Right lobe of liver (tissue), 6 donors: ENCODE data around the gene SS18. TPM values are rescaled to one million over a fixed set of nuclear protein-coding genes. Genes with fewer than 3 reads are reported as not detected.

Experiments used
- ATAC-seq, 4 donors: fragments of 200-7000 bp; cut with Tn5 transposase; one replicate each; pipeline ENCODE4 v1.9.1; 2020; ENCODE audit warnings: mild to moderate bottlenecking in 4 of 4, moderate library complexity in 4 of 4
- DNase-seq, 3 donors: peaks; one replicate each; pipeline ENCODE4 v3.0.0-alpha.2; 2020
- H3K27ac ChIP-seq, 3 donors: fragments of 200-600 bp; one replicate each; pipeline ENCODE4 v1.8.0; 2022
- H3K27me3 ChIP-seq, 2 donors: fragments of 200-600 bp; one replicate each; pipeline ENCODE4 v1.8.0; 2022
- H3K36me3 ChIP-seq, 4 donors: fragments of 200-600 bp; sonication (generic) in 1 of 4; one replicate each; pipeline versions ENCODE4 v1.5.1 to v1.8.0; 2017 to 2022; ENCODE audit warnings: control low read depth in 1 of 4
- H3K4me1 ChIP-seq, 4 donors: fragments of 200-600 bp; sonication (generic) in 1 of 4; one replicate each; pipeline versions ENCODE4 v1.5.1 to v1.8.0; 2017 to 2022; ENCODE audit warnings: control low read depth in 1 of 4
- H3K4me3 ChIP-seq, 3 donors: fragments of 200-600 bp; one replicate each; pipeline ENCODE4 v1.8.0; 2022
- H3K9me3 ChIP-seq, 4 donors: fragments of 200-600 bp; sonication (generic) in 1 of 4; one replicate each; pipeline versions ENCODE4 v1.5.1 to v1.8.0; 2017 to 2022; ENCODE audit warnings: control low read depth in 1 of 4
- POLR2A ChIP-seq: fragments of 450-650 bp; IDR thresholded peaks from one replicate; pipeline ENCODE4 v1.6.1; 2017; ENCODE audit warnings: antibody characterized with exemption, mild to moderate bottlenecking
- WGBS: methylation state at CpG from one replicate; pipeline ENCODE4 v1.1.6; 2018; ENCODE audit warnings: low coverage, low lambda C conversion rate; ENCODE audit not compliant: insufficient coverage; ENCODE audit errors: missing lambda C conversion rate; 5-methylcytosine and 5-hydroxymethylcytosine counted together
- intact Hi-C, 2 donors: fragments of 100-400 bp; cut with DNase I; formaldehyde crosslinking; loops; one replicate each; pipeline versions ENCODE4 v1.11.2 to v1.14.1; 2022
- total RNA-seq, 6 experiments: library from RNA; depleted of rRNA in 2 of 6; stranded (reverse); fragments of >200 nt in 2 of 6; fragmentation: NEBNext Ultra II Directional in 3 of 6; extraction: Animal tissue kit (Norgen Biotek cat#: 25700) in 3 of 6; gene quantifications; one replicate each; pipeline versions ENCODE4 v1.1.0 to v1.2.4, GENCODE V29; 2016 to 2023
- TF ChIP-seq, protein P1 (sequence below), 4 donors: fragments of 200-600 bp in 3 of 4; fragments of 450-650 bp in 1 of 4; IDR thresholded peaks; one replicate each; pipeline versions ENCODE4 v1.5.1 to v1.8.0; 2016 to 2022; ENCODE audit warnings: antibody characterized with exemption in 4 of 4, mild to moderate bottlenecking in 2 of 4
- donor health status: DM: no; HTN: yes; CAD: no.
- donor health status: DM: no; HTN: no; CAD: no.
- donor health status: DM: no; HTN: no; CAD: no.
- donor health status: DM: no; HTN: yes; CAD: no.
- donor health status: DM: no; HTN: yes; CAD: no.

The SS18 gene
- total RNA-seq, 6 experiments from 2014 or later: 26.6 to 47.3 (median 37.6) TPM

DNA sequence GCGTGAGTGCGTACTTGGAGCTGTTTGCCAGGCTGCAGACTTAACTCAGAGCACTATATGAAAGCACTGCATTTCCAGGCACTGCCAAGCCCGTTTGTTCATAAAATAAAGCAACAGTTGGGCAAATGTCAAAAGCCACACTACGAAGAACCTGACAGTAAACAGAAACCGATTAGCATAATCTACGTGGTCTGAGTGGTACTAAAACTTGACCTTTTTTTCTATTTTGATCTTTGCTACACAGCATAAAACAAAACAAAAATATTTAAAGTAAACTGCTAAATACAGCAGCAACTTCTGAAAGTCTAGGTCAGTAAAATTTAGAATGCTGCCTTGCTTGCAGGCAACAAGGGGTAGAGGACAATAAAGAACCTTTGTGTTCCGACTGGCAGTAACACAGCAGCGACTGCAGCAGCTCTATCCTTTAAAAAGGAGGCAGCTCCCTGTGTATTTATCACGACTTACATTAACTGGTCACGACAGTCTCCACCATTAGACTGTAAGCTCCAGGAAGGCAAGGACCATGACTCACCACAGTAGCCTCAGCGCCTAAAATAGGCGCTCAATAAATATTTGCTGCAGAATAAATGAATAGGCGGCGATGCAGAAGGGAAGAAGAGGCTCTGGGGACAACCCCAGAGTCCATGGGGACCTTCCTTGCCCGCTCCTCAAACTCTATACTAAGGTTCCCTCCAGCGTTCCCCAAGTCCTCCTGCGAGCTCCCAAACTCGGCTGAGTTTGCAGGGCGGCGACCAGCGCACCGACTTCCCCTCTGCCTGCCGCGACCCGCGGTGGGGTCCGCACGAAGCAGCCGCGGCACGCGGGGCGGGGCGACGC, 902 bp downstream of the SS18 start:
- Histone ChIP-seq H3K4me3 (peak overlapping the region; percentile 68 to 94 (median 88)), H3K9me3 (no peaks in the 10 kb centered on the region), H3K27me3 (no peaks in the 10 kb centered on the region), H3K36me3 (peaks cover 0 to 14% (median 8%) of the 10 kb centered on the region in 4 donors), H3K27ac (peak overlapping the region; percentile 78 to 93 (median 93)), H3K4me1 (peaks cover 0 to 17% (median 9%) of the 10 kb centered on the region in 4 donors)
- ATAC-seq (peak in 1 of 4 donors; percentile 5), DNase-seq (peak in 1 of 3 donors; percentile 76)
- TF ChIP-seq POLR2A: no peak
- TF ChIP-seq, protein P1, sequence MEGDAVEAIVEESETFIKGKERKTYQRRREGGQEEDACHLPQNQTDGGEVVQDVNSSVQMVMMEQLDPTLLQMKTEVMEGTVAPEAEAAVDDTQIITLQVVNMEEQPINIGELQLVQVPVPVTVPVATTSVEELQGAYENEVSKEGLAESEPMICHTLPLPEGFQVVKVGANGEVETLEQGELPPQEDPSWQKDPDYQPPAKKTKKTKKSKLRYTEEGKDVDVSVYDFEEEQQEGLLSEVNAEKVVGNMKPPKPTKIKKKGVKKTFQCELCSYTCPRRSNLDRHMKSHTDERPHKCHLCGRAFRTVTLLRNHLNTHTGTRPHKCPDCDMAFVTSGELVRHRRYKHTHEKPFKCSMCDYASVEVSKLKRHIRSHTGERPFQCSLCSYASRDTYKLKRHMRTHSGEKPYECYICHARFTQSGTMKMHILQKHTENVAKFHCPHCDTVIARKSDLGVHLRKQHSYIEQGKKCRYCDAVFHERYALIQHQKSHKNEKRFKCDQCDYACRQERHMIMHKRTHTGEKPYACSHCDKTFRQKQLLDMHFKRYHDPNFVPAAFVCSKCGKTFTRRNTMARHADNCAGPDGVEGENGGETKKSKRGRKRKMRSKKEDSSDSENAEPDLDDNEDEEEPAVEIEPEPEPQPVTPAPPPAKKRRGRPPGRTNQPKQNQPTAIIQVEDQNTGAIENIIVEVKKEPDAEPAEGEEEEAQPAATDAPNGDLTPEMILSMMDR (IDR thresholded peaks at IDR 0.05): no peak
- WGBS: under 1% methylated on average over 17 of the region's 35 CpGs
- intact Hi-C loops: no loop called here

DNA sequence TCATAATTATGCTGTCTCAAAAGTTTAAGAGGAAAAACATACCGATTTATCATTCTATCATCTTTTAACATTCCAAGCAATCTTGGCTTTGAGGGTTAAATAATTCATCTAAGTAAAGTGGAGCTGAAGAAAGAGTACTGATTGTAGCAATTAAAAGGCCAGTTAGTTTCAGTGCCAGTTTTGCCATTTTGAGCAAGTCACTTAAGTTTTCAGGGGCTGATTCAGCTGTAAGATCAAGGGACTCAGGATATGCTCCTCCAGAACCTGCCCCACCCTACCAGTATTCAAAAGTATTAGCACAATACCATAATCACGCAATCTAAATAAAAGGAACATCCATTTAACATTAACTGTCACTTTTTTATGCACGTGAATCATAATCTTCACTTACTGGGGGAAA, 1.9 kb downstream of the SS18 start:
- Histone ChIP-seq H3K27ac (peak overlapping the region in 1 of 3 donors; percentile 93), H3K9me3 (no peaks in the 10 kb centered on the region), H3K4me3 (peak overlapping the region in 1 of 3 donors; percentile 16), H3K27me3 (no peaks in the 10 kb centered on the region), H3K4me1 (peaks cover 0 to 17% (median 9%) of the 10 kb centered on the region in 4 donors), H3K36me3 (peaks cover 0 to 14% (median 10%) of the 10 kb centered on the region in 4 donors)
- 44% methylated on average over 3 of the region's 3 CpGs for WGBS
- ATAC-seq: no peak
- no peak for DNase-seq
- TF ChIP-seq POLR2A: no peak
- TF ChIP-seq, protein P1 (IDR thresholded peaks at IDR 0.05): no peak
- intact Hi-C loops: no loop called here

DNA sequence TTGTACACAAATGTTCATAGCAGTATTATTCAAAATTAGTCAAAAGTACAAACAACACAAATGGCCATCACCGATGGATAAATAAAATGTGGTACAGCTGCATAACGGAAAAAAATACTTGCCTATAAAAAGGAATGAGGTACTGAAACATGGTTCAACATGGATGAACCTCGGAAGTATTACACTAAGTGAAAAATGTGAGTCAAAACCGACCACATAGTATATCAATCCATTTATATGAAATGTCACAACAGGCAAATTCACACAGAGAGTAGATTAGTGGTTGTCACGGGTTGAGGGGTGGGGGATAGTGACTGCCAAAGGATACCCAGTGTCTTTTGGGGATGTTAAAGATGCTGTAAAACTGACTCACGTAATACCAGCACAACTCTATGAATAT, 3.5 kb downstream of the SS18 start:
- no peak overlapping the region for H3K27ac ChIP-seq

DNA sequence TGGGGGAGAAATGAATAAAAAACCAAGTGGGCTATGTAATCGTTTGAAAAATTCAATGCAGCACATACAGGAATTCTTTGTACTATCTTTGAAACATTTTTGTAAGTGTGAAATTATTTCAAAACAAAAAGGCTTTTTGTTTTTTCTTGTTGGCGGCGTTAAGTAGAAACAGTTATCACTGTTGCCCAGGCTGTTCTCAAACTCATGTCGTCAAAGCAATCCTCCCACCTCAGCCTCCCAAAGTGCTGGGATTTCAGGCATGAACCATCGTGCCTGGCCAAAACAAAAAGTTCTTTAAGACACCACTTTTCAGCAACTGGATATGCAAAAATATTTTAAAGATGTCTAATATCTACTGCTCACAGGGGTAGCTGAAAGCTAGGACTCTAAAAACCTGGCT, 5.4 kb downstream of the SS18 start:
- Histone ChIP-seq H3K4me1 (peaks cover 0 to 17% (median 9%) of the 10 kb centered on the region in 4 donors), H3K27me3 (no peaks in the 10 kb centered on the region), H3K9me3 (no peaks in the 10 kb centered on the region), H3K27ac (no peak overlapping the region), H3K36me3 (peaks cover 4 to 19% (median 14%) of the 10 kb centered on the region in 4 donors), H3K4me3 (no peak overlapping the region)
- no peak for DNase-seq
- 84% methylated on average over 5 of the region's 5 CpGs for WGBS
- intact Hi-C loops: no loop called here
- TF ChIP-seq, protein P1 (IDR thresholded peaks at IDR 0.05): no peak
- no peak for TF ChIP-seq POLR2A
- ATAC-seq: no peak

More for the DNA sequence above, 3.5 kb downstream of the SS18 start:
- TF ChIP-seq, protein P1 (IDR thresholded peaks at IDR 0.05): no peak
- no peak for TF ChIP-seq POLR2A
- DNase-seq: no peak
- H3K27me3 ChIP-seq: no peaks in the 10 kb centered on the region
- H3K4me1 ChIP-seq: peaks cover 0 to 17% (median 9%) of the 10 kb centered on the region in 4 donors
- no peaks in the 10 kb centered on the region for H3K9me3 ChIP-seq
- 97% methylated on average over 6 of the region's 6 CpGs for WGBS
- H3K4me3 ChIP-seq: no peak overlapping the region
- no peak for ATAC-seq
- H3K36me3 ChIP-seq: peaks cover 0 to 19% (median 12%) of the 10 kb centered on the region in 4 donors
- intact Hi-C loops: no loop called here
